Measurements from ENCODE around the gene CYBA. TPM values are rescaled to one million over a fixed set of nuclear protein-coding genes. Genes with fewer than 3 reads are reported as not detected.

Gene CYBA
- total RNA-seq, 2 experiments from 2014 or later = 262 to 265 TPM

GRCh38 chr16:88597856-88598491, 52.9 kb downstream of the CYBA start:
- Mint-ChIP-seq H3K27ac (no peak overlapping the region), H3K4me1 (ENCODE audit: low read depth) (peaks cover 16% of the 10 kb centered on the region), H3K36me3 (peaks cover 46% of the 10 kb centered on the region), H3K4me3 (no peak overlapping the region), H3K9me3 (no peaks in the 10 kb centered on the region), H3K27me3 (no peaks in the 10 kb centered on the region)
- ChIA-PET CTCF (no interaction called here), POLR2A (no interaction called here)
- DNase-seq = no peak
- intact Hi-C loops (cut with micrococcal nuclease) = no loop called here

- no peak overlapping the region for H3K4me3 Mint-ChIP-seq
- POLR2A ChIA-PET = interaction anchor here (0.6 kb wide), 1 partner anchor 109 kb away, joined by 3 read pairs; no protein-coding TSS in a partner anchor
- peaks cover 44% of the 10 kb centered on the region for H3K36me3 Mint-ChIP-seq
- H3K4me1 Mint-ChIP-seq (ENCODE audit: low read depth) = peaks cover 24% of the 10 kb centered on the region
- peak overlapping the region; percentile 28 for H3K27ac Mint-ChIP-seq
- no peaks in the 10 kb centered on the region for H3K9me3 Mint-ChIP-seq
- no peaks in the 10 kb centered on the region for H3K27me3 Mint-ChIP-seq
- CTCF ChIA-PET = interaction anchor here (0.9 to 1.0 kb wide), 3 partner anchors 37 to 186 kb away, joined by 3 read pairs; no protein-coding TSS in a partner anchor
- peak; percentile 46 for DNase-seq
- intact Hi-C loops (cut with micrococcal nuclease) = no loop called here
These were observed 54.4 kb downstream of the CYBA start for GRCh38 chr16:88596483-88596882.

- H3K4me1 Mint-ChIP-seq (ENCODE audit: low read depth) = peaks cover 25% of the 10 kb centered on the region
- H3K4me3 Mint-ChIP-seq = no peak overlapping the region
- intact Hi-C loops (cut with micrococcal nuclease) = no loop called here
- ChIA-PET POLR2A (no interaction called here), CTCF (interaction anchor here (1.0 kb wide), 1 partner anchor 37 kb away, joined by 3 read pairs; no protein-coding TSS in a partner anchor)
- peaks cover 41% of the 10 kb centered on the region for H3K36me3 Mint-ChIP-seq
- DNase-seq = no peak
- no peaks in the 10 kb centered on the region for H3K27me3 Mint-ChIP-seq
- no peak overlapping the region for H3K27ac Mint-ChIP-seq
- H3K9me3 Mint-ChIP-seq = no peaks in the 10 kb centered on the region
These were observed 54.9 kb downstream of the CYBA start for GRCh38 chr16:88595921-88596320.

GRCh38 chr16:88595101-88595500, 55.8 kb downstream of the CYBA start:
- Mint-ChIP-seq H3K9me3 (no peaks in the 10 kb centered on the region), H3K36me3 (peaks cover 40% of the 10 kb centered on the region), H3K27me3 (no peaks in the 10 kb centered on the region), H3K4me3 (no peak overlapping the region), H3K4me1 (ENCODE audit: low read depth) (peaks cover 28% of the 10 kb centered on the region), H3K27ac (no peak overlapping the region)
- CTCF ChIA-PET = interaction anchor here (0.7 kb wide), 1 partner anchor 14 kb away, joined by 3 read pairs; no protein-coding TSS in a partner anchor
- no peak for DNase-seq
- POLR2A ChIA-PET = no interaction called here
- intact Hi-C loops (cut with micrococcal nuclease) = no loop called here

- Mint-ChIP-seq H3K9me3 (no peaks in the 10 kb centered on the region), H3K27ac (no peak overlapping the region), H3K4me1 (ENCODE audit: low read depth) (peaks cover 39% of the 10 kb centered on the region), H3K36me3 (peaks cover 40% of the 10 kb centered on the region), H3K27me3 (no peaks in the 10 kb centered on the region), H3K4me3 (no peak overlapping the region)
- ChIA-PET CTCF (no interaction called here), POLR2A (no interaction called here)
- intact Hi-C loops (cut with micrococcal nuclease) = loop anchor here (5.0 kb wide), 1 partner anchor 38 kb away; no protein-coding TSS in a partner anchor
- DNase-seq = no peak
These were observed 56.9 kb downstream of the CYBA start for GRCh38 chr16:88593910-88594309.

- intact Hi-C loops (cut with micrococcal nuclease) = loop anchor here (5.0 kb wide), 1 partner anchor 39 kb away; no protein-coding TSS in a partner anchor
- no peak for DNase-seq
- H3K9me3 Mint-ChIP-seq = no peaks in the 10 kb centered on the region
- no peak overlapping the region for H3K27ac Mint-ChIP-seq
- H3K4me3 Mint-ChIP-seq = no peak overlapping the region
- H3K36me3 Mint-ChIP-seq = peaks cover 42% of the 10 kb centered on the region
- POLR2A ChIA-PET = no interaction called here
- CTCF ChIA-PET = no interaction called here
- peaks cover 43% of the 10 kb centered on the region for H3K4me1 Mint-ChIP-seq (ENCODE audit: low read depth)
- H3K27me3 Mint-ChIP-seq = no peaks in the 10 kb centered on the region
These were observed 57.4 kb downstream of the CYBA start for GRCh38 chr16:88593489-88593888.

Other genes with a start within 250 kb of the CYBA start
- 10 to 100 TPM; 11.6 to 12.0 TPM for gene ZFPM1, start 197.8 kb downstream of the CYBA start, total RNA-seq
- gene ZC3H18, start 80.7 kb downstream of the CYBA start, total RNA-seq = 10 to 100 TPM; 72.0 to 72.7 TPM
- gene IL17C, start 12.5 kb downstream of the CYBA start, total RNA-seq = under 1 TPM in 1 of 2 experiments, not detected in 1; 0.22 TPM
- gene MVD, start 12.0 kb upstream of the CYBA start, total RNA-seq = 100 to 1,000 TPM; 111 to 113 TPM
- gene SNAI3, start 35.5 kb upstream of the CYBA start, total RNA-seq = 1 to 10 TPM; 5.5 to 5.8 TPM
- 10 to 100 TPM; 46.4 to 55.6 TPM for gene RNF166, start 55.4 kb upstream of the CYBA start, total RNA-seq
- gene CTU2, start 55.5 kb upstream of the CYBA start, total RNA-seq = 10 to 100 TPM; 38.0 to 41.6 TPM
- 100 to 1,000 TPM; 221 to 234 TPM for gene PIEZO1, start 134.2 kb upstream of the CYBA start, total RNA-seq
- gene CDT1, start 152.7 kb upstream of the CYBA start, total RNA-seq = 100 to 1,000 TPM; 169 to 183 TPM
- 100 to 1,000 TPM; 270 to 272 TPM for gene APRT, start 160.9 kb upstream of the CYBA start, total RNA-seq
- gene GALNS, start 205.9 kb upstream of the CYBA start, total RNA-seq = 10 to 100 TPM; 22.0 to 24.1 TPM
- 10 to 100 TPM; 63.6 to 71.5 TPM for gene TRAPPC2L, start 206.1 kb upstream of the CYBA start, total RNA-seq
- gene PABPN1L, start 215.6 kb upstream of the CYBA start, total RNA-seq = not detected

Measured in activated CD4-positive, alpha-beta memory T cell treated with anti-CD3 and anti-CD28 coated beads for 36 hours (primary cell).